Kidney (tissue), 14 donors: ENCODE data around the gene AIFM2. TPM values are rescaled to one million over a fixed set of nuclear protein-coding genes. Genes with fewer than 3 reads are reported as not detected.

ENCODE experiments used
- DNase-seq, 5 donors: peaks; one replicate each; pipeline ENCODE4 v3.0.0-alpha.2; 2013 to 2020
- FAIRE-seq: peaks from 2 replicates; lab custom pipeline; 2012; peaks lifted over from hg19 to GRCh38; lab: Jason Lieb, UNC
- H3K27ac ChIP-seq, 2 donors: one replicate each; pipeline ENCODE4 v1.7.0; 2013; ENCODE audit warnings: low read depth in 2 of 2, low read length in 2 of 2, inconsistent platforms in 1 of 2
- H3K27me3 ChIP-seq: one replicate; pipeline ENCODE4 v1.7.1; 2013; ENCODE audit warnings: low read length, inconsistent platforms; ENCODE audit not compliant: control insufficient read depth, insufficient read depth
- H3K36me3 ChIP-seq, 3 donors: one replicate each; pipeline versions ENCODE4 v1.7.0 to v1.7.1; 2013; ENCODE audit warnings: low read length in 3 of 3, control low read depth in 1 of 3, inconsistent platforms in 1 of 3; ENCODE audit not compliant: insufficient read depth in 3 of 3, control insufficient read depth in 2 of 3
- H3K4me1 ChIP-seq, 3 donors: one replicate each; pipeline versions ENCODE4 v1.7.0 to v1.7.1; 2013; ENCODE audit warnings: low read length in 3 of 3, inconsistent platforms in 1 of 3, low read depth in 1 of 3; ENCODE audit not compliant: control insufficient read depth in 2 of 3, insufficient read depth in 2 of 3
- H3K4me3 ChIP-seq, 3 donors: one replicate each; pipeline versions ENCODE4 v1.7.0 to v1.8.1; 2013; ENCODE audit warnings: low read length in 3 of 3, control low read depth in 1 of 3, inconsistent platforms in 1 of 3
- H3K9ac ChIP-seq, 3 donors: one replicate each; pipeline versions ENCODE4 v1.7.0 to v1.7.1; 2013; ENCODE audit warnings: low read length in 3 of 3, control low read depth in 1 of 3, inconsistent platforms in 1 of 3
- H3K9me3 ChIP-seq, 3 donors: one replicate each; pipeline versions ENCODE4 v1.7.0 to v1.7.1; 2013; ENCODE audit warnings: low read length in 3 of 3, control low read depth in 1 of 3, inconsistent platforms in 1 of 3; ENCODE audit not compliant: control insufficient read depth in 2 of 3, insufficient read depth in 1 of 3
- intact Hi-C: fragments of 100-400 bp; cut with DNase I; formaldehyde crosslinking; loops from one replicate; pipeline ENCODE4 v1.11.1; 2022
- polyA plus RNA-seq: library from polyadenylated mRNA; stranded (reverse); fragments of 350-450 nt; fragmentation: Illumina TruSeq; extraction: RNeasy Lipid Tissue Mini Kit (QIAGEN cat#74804); gene quantifications from one replicate; pipeline ENCODE4 v1.2.3, GENCODE V29; 2014; ENCODE audit warnings: low read depth, low replicate concordance; ENCODE audit not compliant: insufficient read depth
- total RNA-seq: library from RNA; stranded (reverse); fragmentation: NEBNext Ultra II Directional; extraction: Animal tissue kit (Norgen Biotek cat#: 25700); gene quantifications from one replicate; pipeline ENCODE4 v1.2.1, GENCODE V29; 2021
- TF ChIP-seq, protein P1 (sequence below): IDR thresholded peaks from 3 replicates; pipeline ENCODE4 v1.5.1; 2012; ENCODE audit warnings: mild to moderate bottlenecking, moderate library complexity, borderline replicate concordance; ENCODE audit not compliant: insufficient read depth; ENCODE audit errors: extremely low read depth
- donor health status: control.
- donor health status: control.
- donor health status: control.
- donor health status: control.
- donor health status: control.
- donor health status: DM: yes; HTN: yes; CAD: no.
- donor health status: Normal renal cell carcinoma (clear cell type).

Gene AIFM2
- total and polyA plus RNA-seq, 2 donors from 2014 or later: 12.7 to 14.8 TPM

- Histone ChIP-seq H3K27me3 (no peaks in the 10 kb centered on the region), H3K4me1 (no peaks in the 10 kb centered on the region), H3K9me3 (no peaks in the 10 kb centered on the region), H3K4me3 (peak overlapping the region in 1 of 3 donors; percentile 11), H3K9ac (no peak overlapping the region), H3K36me3 (peaks cover 6 to 9% (median 9%) of the 10 kb centered on the region in 3 donors), H3K27ac (peak overlapping the region in 1 of 2 donors; percentile 49)
- FAIRE-seq (no peak), DNase-seq (peak in 2 of 5 donors; percentile 52 to 61)
- intact Hi-C loops: no loop called here
- TF ChIP-seq, protein P1, sequence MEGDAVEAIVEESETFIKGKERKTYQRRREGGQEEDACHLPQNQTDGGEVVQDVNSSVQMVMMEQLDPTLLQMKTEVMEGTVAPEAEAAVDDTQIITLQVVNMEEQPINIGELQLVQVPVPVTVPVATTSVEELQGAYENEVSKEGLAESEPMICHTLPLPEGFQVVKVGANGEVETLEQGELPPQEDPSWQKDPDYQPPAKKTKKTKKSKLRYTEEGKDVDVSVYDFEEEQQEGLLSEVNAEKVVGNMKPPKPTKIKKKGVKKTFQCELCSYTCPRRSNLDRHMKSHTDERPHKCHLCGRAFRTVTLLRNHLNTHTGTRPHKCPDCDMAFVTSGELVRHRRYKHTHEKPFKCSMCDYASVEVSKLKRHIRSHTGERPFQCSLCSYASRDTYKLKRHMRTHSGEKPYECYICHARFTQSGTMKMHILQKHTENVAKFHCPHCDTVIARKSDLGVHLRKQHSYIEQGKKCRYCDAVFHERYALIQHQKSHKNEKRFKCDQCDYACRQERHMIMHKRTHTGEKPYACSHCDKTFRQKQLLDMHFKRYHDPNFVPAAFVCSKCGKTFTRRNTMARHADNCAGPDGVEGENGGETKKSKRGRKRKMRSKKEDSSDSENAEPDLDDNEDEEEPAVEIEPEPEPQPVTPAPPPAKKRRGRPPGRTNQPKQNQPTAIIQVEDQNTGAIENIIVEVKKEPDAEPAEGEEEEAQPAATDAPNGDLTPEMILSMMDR: no peak
These were observed 41.7 kb downstream of the AIFM2 start for GRCh38 chr10:70090951-70091350.

DNA sequence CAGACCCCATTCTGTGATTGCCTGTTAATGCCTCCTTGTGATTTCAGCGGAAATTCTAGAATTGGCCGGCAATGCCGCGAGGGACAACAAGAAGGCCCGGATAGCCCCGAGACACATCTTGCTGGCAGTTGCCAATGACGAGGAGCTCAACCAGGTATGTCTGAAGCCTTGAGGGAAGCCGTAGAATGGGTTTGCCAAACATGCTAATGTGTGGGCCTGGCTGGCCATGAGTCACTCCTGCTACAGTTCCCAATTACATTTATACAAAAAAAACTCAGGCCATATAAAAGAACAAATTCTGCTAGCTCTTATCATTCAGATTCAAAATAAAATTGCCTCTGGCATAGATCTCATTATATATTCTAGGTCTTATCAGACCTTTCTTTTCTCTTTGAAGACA is 42.6 kb downstream of the AIFM2 start:
- Histone ChIP-seq H3K27me3 (no peaks in the 10 kb centered on the region), H3K36me3 (peaks cover 6 to 7% (median 6%) of the 10 kb centered on the region in 3 donors), H3K4me1 (no peaks in the 10 kb centered on the region), H3K4me3 (no peak overlapping the region), H3K9me3 (no peaks in the 10 kb centered on the region), H3K27ac (no peak overlapping the region), H3K9ac (no peak overlapping the region)
- TF ChIP-seq, protein P1: no peak
- FAIRE-seq (no peak), DNase-seq (no peak)
- intact Hi-C loops: no loop called here

GRCh38 chr10:70088308-70088698 is 44.3 kb downstream of the AIFM2 start:
- intact Hi-C loops: no loop called here
- Histone ChIP-seq H3K9me3 (no peaks in the 10 kb centered on the region), H3K36me3 (peaks cover 0 to 6% (median 0%) of the 10 kb centered on the region in 3 donors), H3K4me1 (no peaks in the 10 kb centered on the region), H3K27me3 (no peaks in the 10 kb centered on the region), H3K4me3 (no peak overlapping the region), H3K27ac (no peak overlapping the region), H3K9ac (no peak overlapping the region)
- FAIRE-seq (no peak), DNase-seq (no peak)
- TF ChIP-seq, protein P1: no peak
